GM18511 (cell line): ENCODE measurements around the gene NCK2.

Source experiments
- ATAC-seq: cut with Tn5 transposase; IDR thresholded peaks from one replicate; pipeline ENCODE4 v1.9.1; 2021; ENCODE audit warnings: mild to moderate bottlenecking, moderate library complexity; ENCODE audit not compliant: unreplicated experiment

The NCK2 gene

DNA sequence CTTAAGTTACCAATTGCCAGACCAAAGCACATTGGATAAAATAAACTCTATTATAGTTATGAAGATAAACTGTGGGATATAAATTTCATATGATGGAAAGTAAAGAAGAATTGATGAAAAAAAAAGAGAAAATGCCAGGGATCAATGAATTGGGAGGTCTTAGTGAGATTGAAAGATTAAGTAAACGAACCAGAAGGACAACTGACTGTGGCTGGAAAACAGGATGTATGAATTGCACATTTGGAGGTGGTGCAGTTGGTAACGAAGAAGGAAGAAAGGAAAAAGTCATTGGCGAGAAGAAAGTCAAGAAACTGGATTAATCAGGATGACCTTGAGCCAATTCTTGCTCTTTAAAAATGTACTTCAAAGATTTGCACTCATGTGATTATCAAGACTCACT lies 166.7 kb downstream of the NCK2 start:
- no peak for ATAC-seq

DNA sequence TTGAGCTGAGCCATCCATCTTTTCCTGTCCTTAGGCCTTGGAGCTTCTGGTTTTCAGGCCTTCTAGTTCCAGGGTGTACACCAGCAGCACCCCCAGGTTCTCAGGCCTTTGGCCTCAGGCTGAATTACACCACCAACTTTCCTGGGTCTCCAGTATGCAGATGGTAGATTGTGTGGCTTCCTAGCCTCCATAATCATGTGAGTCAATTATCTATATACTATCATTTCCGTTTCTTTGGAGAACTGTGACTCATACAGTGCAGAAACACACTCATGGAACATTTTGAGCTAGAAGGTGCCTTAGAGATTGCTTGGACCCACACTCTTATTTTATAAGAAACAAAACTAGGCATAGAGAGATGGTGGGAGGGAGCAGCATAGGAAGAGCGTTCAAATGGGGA lies 167.4 kb downstream of the NCK2 start:
- ATAC-seq: no peak

DNA sequence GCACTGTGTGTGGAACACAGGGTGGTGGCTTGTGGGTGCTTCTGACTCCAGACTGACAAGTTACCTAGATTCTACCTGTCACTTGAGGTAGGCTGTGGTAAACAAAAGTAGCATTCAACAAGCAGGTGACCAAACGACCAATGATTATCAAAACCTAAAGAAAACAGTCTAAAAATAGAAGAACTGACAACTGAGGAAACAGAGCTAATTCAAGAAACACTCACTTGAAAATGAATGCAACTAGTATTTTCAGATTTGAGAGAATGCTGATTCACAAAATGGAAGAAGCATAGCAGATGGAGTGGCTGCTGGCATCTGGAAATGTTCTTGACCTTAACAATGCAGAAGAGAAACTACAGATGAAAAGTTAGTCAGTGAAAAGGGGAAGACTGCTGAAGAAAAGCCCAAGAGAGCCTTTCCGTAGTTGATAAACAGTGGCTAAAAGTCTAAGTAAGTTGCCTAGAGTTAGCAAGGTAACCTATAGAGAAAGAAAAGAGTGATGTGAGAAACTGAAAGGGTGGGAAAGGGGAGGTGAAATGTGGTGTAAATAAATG lies 170.4 kb downstream of the NCK2 start:
- ATAC-seq: peak; percentile 87

DNA sequence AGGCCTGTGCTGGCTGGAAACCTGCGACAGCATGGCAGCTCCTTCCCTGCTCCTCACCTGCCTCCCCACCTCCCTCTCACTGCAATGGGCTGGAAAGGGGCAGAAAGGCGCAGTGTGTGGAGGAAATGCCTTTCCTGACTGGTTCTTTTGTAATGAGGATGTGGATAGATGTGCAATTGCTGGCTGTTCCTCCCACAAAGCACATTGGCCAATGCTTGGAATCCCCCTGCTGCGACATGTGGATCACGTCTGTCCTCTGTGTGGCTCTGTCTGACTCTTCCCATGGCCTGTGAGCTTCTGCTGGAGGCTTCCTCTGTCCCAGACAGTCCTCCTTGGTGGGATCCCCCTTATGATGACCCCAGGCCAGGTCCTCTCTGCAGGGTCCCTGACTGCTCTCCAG lies 172.5 kb downstream of the NCK2 start:
- no peak for ATAC-seq

DNA sequence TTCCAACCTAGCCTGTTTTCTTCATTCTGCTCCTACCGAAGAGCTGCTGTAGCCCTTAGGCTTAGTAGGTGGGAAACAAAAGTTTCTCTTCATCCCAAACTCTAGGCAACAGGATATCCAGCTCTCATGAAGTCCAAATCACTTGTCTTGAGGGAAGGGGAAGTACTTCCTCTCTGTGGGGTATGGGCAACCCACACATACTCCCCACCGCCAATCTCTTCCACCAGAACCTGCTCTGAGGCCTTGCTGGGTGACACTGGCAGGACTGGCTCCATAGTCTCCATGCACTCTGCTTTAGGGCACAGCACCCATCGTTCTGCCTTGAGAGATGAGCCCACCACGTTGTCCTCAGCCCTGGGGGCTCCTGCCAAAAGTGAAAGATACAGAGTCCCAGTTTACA lies 173.0 kb downstream of the NCK2 start:
- ATAC-seq: no peak

DNA sequence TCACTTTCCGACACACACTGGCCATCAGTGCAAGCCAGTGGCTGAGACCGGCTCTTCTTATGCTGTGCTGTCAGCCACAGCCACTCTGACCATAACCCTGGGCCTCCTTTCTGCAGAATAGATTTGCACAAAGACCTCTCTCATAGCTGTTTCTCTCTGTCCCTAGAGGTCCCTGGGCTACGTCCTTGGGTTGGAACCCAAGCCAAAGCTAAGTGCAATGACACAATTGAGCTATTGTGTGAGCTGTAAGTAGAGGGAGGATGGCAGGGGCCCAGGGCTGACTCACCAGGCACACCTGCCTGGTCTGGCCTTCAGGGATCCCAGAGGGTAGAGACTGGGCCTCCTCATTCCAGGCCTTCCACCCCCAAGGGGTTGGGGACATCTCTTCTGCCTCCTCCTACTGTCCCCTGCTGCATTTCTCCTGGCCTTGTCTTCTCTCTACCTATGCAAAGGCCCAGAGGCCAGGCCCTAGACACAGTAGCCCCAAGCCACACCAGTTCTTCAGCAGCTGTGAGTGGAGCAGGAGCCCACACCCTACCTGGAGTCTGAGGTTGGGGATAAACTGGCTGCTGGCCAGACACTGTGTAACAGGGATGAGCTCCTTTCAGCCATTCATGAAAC lies 174.6 kb downstream of the NCK2 start:
- ATAC-seq: no peak

DNA sequence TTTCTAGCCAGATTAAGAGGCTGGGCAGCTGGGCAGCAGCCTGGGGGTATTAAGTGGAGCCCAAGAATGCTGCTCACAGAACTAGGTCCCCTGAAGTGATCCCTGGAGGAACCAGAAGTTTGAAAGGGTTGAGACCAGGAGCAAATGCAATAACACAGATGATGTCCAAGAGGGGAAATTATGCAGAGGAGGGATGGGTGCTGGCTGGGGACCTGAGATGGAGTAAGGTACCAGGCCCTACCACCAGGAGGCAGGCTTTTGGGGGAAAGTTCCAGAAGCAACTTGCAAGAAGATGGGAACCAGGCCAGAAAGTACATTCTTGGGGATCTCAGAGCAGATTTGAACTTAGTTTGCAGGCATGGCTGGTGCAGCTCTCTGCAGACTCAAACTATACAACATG lies 175.1 kb downstream of the NCK2 start:
- no peak for ATAC-seq

DNA sequence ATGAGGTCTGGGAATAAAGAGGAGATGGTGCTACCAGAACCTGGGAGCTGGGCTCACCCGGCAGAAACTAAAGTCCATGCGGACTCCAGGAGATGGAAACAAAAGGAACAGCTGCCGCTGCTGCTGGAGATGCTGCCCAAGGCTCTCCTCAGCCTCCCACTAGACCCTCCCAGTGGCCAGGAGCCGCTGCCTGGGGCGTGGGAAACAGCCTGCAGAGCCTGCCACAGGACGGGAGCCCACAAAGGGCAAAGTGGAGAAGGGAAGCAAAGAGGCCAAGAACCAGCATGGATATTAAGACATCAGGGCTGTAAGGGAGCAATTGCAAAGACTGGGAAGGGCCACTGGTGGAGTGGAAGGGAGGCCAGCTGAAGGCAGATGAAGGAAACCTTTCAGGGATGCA lies 179.6 kb downstream of the NCK2 start:
- no peak for ATAC-seq

DNA sequence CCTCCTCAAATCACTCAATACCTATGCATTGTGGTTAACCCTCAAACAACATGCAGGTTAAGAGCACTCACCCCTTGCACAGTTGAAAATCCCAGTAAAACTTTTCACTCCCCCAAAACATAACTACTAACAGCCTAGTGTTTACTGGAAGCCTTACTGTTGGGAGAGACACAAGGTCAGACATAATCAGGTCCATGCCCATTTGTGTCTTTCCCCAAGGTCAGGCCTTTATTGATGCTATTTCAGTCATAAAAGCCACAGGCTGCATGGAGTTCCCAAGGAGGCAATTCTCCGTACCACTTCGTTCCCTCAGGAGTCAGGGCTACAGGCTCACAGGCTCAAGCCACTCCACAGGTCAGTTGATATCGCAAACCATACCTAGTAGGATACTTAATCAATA lies 180.2 kb downstream of the NCK2 start:
- ATAC-seq: no peak

DNA sequence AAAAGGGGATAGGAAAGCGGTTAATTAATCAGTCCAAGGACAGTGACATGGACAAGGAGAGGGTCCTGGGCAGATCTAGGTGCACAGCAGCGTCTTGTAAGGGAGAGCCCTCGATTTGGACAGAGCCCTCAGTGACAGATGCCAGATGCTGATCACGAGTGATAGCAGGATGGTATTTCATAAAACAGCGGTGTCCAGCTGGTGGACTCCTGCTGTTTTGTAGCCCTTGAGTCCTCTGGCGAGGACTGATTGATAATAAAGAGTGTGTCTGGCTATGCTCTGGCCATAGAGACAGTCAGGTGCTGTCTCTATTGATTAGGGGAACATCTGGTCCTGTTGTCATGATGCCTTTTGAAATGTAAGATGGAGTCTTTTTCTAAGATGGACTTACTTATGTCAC lies 180.7 kb downstream of the NCK2 start:
- no peak for ATAC-seq

DNA sequence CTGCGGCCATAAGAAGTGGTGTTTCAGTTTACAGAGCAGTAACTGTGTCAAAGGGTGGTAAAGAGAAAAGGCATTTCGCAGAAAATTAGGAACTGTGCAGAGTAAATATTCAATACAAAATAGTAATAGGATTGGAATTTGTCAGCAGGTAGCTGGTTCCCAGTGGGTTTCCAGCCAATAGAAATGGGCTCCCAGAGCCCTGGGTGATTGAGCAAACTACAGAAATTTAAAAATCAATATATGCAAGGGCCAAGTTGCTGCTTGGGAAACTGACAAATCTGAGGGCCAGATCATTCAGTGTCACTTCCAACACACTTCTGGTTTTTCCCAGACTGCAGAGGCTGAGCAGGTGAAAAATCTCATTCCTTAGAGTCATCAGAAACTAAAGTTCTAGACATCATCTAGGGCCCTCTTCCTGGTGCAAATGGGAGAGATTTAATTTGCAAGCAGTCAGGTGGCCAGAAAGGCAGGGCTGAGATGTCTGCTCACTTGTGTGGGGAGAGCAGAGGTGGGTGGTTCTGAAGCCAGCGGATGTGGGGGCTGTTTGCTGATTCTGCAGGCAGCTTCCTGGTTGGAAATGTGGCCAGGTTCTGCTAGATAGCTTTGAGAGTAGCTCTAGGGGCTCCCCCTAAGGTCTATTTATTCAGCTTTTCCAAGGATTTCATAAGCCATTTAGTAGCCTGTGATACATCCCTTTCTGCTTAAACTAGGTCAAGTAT lies 182.4 kb downstream of the NCK2 start:
- ATAC-seq: no peak

DNA sequence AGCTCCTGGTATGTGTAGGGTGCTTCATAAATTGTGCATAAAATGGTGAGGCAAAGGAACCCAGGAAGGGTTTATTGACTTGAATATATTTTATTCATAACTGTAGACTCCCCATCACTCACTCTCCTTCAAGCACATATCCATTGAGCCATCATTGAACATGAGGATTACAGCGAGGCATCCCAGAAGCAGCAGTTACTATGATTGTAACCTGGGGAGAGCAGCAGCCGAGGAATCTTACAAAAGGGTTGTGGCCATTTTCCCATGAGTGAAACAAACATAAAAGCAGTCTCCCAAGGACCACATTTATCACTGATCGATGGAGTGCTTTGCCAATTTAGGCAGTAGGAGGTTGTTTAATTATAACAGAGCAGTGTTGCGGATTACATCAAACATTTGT lies 183.4 kb downstream of the NCK2 start:
- ATAC-seq: no peak

DNA sequence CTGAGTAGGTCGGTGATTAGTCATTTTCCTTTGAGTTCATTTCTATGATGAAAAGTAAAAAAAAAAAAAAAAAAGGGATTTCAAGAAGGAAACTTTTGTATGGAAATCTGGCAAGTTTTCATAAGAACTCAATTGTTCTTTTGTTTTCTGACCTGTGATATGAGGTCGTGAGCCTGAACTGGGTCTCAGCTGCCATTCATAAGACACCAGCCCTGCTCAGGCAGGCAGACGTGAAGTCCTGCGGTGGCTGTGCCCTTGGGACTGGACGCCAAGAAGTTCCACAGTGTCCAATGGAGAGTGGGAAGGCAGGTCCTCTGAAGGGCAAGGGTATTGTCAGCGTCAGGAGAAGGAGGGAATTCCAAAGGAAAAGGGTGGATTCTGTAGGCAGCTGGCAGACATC lies 183.9 kb downstream of the NCK2 start:
- ATAC-seq: no peak

DNA sequence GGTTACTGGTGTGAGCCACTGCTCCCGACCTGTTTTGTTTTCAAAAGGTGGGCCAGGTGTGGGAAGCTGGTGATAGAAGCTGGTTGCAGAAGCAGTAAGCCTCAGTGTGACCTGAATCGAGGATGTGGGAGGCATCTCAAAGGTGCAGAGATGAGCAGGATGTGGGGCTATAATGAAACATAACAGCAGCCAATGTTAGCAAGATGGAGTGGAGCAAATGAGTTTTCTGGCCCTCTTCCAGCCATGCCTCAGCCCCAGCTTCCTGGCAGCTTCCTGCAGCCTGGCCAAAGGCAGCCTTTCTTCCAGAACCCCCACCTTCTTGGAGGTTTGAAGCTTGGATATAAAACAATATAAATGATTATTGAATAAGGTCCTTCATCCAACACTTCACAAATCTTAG lies 184.8 kb downstream of the NCK2 start:
- ATAC-seq: no peak

DNA sequence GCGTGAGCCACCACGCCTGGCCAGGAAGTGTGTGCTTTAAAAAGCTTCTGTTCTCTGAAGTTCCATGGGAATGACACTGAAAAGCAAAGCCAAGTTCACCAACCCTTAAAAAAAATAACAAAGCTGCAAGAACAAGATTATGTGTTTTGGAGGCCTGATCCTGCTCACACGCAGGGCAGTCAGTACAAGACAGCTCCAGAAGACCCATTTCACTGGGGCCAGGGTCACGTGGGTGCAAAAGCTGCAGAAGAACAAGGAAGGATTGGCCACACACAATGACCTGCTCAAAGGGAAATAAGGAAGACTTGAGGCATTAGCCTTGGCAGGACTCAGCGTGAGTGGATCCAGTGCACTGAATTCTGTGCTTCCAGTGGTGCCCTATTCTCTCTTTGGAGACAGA lies 187.9 kb downstream of the NCK2 start:
- no peak for ATAC-seq

DNA sequence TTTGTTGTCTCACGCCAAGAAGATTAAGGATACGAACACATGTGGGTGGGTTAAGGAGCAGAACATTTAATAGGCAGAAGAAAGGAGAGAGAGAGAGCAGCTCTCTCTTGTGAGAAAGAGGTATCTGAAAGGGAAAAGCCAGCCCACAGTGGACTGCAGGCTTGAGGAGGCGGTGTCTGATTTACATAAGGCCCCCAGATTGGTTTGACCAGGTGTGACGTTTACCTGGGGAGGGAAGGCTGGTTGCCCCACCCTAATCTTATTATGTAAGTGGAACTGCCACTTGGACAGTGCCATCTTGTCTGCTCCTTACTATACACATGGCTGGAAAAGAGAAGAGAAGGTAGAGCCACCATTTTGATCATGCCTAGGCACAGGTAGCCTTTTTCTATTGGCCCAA lies 189.2 kb downstream of the NCK2 start:
- ATAC-seq: no peak

DNA sequence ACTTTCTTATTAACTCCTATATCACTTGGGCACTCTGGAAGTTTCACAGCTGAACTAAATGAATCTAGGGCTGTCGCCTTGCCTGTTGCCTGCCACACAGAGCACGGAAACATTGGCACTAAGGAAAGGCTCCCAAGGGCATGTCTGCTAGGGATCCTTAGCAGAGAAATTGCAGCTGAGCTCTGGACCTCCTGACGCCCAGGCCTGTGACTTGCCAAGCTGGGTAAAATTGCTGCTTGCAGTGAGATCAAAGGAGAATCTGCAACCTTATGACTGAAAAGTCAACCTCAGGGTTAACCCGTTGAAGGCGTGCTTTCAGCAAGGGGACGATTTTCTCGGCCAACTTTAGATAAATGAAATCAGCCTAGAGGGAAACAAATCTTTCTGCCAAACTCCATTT lies 189.8 kb downstream of the NCK2 start:
- no peak for ATAC-seq

DNA sequence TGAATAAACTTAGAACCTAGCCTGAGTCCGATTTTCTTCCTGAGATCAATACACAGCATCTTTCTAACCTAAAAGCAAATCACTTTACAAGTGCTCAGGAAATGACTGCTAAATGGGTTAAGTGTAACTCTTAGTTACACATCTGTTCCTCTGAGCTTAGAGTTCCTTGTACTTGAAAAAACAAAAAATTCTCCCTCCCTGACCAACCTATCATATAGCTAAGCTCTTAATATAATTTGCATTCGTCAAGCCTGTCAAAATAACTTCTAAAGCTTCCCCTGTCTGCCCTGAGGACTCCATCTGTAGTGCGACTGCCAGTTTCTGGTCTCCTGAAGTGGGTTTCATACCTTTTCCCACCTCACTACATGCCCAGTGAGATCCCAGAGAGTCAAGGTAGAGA lies 190.4 kb downstream of the NCK2 start:
- ATAC-seq: no peak

DNA sequence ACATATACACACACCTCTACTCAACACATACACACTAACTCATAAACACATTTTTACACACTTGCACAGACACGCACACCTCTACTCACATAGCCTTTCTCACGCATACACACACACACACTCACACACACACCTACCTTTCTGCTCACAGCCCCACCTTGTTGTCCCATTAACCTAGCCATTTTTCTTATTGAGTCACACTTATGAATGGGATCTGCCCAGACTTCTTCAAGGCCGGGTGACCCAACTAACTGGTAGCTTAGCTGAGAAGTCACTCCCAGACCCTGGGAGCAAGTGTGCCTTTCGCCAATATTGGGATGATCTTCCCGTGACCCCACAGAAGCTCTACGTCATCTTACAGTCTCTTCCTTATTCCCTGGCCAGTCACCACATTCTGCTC lies 192.2 kb downstream of the NCK2 start:
- no peak for ATAC-seq

DNA sequence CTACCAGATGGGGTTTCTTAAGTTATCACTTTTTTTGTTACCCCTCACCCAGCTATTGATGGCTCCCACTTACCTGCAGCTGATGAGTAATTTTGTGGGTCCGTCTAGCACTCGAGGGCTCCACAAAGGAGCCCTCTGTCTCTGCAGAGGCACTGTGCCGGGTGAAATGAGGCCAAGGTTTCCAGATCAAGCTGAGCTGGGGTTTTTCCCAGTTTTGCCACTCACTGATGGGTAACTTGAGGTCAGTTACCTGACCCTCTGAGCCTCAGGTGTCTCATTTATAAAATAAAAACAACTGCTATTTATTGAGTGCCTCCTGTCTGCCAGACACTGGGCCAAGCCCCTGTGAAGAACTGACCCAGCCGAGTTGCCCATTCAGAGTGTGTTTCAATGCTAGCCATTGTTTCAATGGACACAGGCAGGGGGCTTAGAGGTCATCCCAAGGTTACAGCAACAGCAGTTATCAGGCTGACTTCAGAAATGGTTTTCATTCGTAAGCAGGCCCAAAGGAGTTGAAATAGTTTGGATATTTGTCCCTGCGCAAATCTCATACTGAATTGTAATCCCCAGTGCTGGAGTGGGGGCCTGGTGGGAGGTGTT lies 192.9 kb downstream of the NCK2 start:
- ATAC-seq: no peak
